Measurements from ENCODE around the gene ACTL10.

ACTL10 gene

GRCh38 chr20:33671573-33672288, 5.0 kb downstream of the ACTL10 start:
- no peak for TF ChIP-seq YY1 (IDR thresholded peaks at IDR 0.05; ENCODE audit: low read depth)
- TF ChIP-seq USF1 (IDR thresholded peaks at IDR 0.05): 0 out of 2 replicates have a peak, but pooled peaks have one; percentile 8
- no peak for TF ChIP-seq TEAD4 (IDR thresholded peaks at IDR 0.05)
- no peak for TF ChIP-seq NFIC (IDR thresholded peaks at IDR 0.05)
- no peak for TF ChIP-seq EGR1 (IDR thresholded peaks at IDR 0.05)
- no peak for TF ChIP-seq MAX (IDR thresholded peaks at IDR 0.05)
- TF ChIP-seq CEBPB (IDR thresholded peaks at IDR 0.05): no peak
- no peak for TF ChIP-seq REST (IDR thresholded peaks at IDR 0.05; ENCODE audit: low read depth)

- TF ChIP-seq YY1 (IDR thresholded peaks at IDR 0.05; ENCODE audit: low read depth): no peak
- 0 out of 2 replicates have a peak, but pooled peaks have one; percentile 14 for TF ChIP-seq TEAD4 (IDR thresholded peaks at IDR 0.05)
- TF ChIP-seq EP300 (IDR thresholded peaks at IDR 0.05; ENCODE audit: borderline replicate concordance): peak; percentile 77
- TF ChIP-seq RAD21 (IDR thresholded peaks at IDR 0.05; ENCODE audit: low read depth): peak; percentile 6; the same call in 1 of the 2 replicates
- TF ChIP-seq NFIC (IDR thresholded peaks at IDR 0.05): peak; percentile 82
- 0 out of 2 replicates have a peak, but pooled peaks have one; percentile 31 for TF ChIP-seq FOXM1 (IDR thresholded peaks at IDR 0.05; ENCODE audit: borderline replicate concordance, low read depth)
- TF ChIP-seq EGR1 (IDR thresholded peaks at IDR 0.05): no peak
- peak; percentile 90 for TF ChIP-seq TCF12 (IDR thresholded peaks at IDR 0.05; ENCODE audit: low read depth)
Measured at GRCh38 chr20:33672426-33673113, 5.8 kb downstream of the ACTL10 start.

GRCh38 chr20:33673114-33673409, 6.3 kb downstream of the ACTL10 start:
- TF ChIP-seq TCF12 (IDR thresholded peaks at IDR 0.05; ENCODE audit: low read depth) (no peak), FOXM1 (IDR thresholded peaks at IDR 0.05; ENCODE audit: borderline replicate concordance, low read depth) (no peak), TEAD4 (IDR thresholded peaks at IDR 0.05) (no peak), CEBPB (IDR thresholded peaks at IDR 0.05) (no peak), YY1 (IDR thresholded peaks at IDR 0.05; ENCODE audit: low read depth) (no peak)

GRCh38 chr20:33673410-33674293, 6.9 kb downstream of the ACTL10 start:
- TF ChIP-seq TEAD4 (IDR thresholded peaks at IDR 0.05) (no peak), EGR1 (IDR thresholded peaks at IDR 0.05) (0 out of 2 replicates have a peak, but pooled peaks have one; percentile 4), ZBTB7A (IDR thresholded peaks at IDR 0.05; ENCODE audit: low read depth) (peak; percentile 41; the same call in 1 of the 2 replicates), REST (IDR thresholded peaks at IDR 0.05; ENCODE audit: low read depth) (no peak), NFIC (IDR thresholded peaks at IDR 0.05) (no peak)

GRCh38 chr20:33674294-33675135, 7.8 kb downstream of the ACTL10 start, which contains the start of gene NECAB3:
NECAB3 (minus strand) TSS chr20:33674428; CDS start chr20:33674352, 76 bp downstream.
- no peak for TF ChIP-seq TAF1 (IDR thresholded peaks at IDR 0.05; ENCODE audit: low read depth)
- peak; percentile 19; the same call in 1 of the 2 replicates for TF ChIP-seq EP300 (IDR thresholded peaks at IDR 0.05; ENCODE audit: borderline replicate concordance)
- peak; percentile 38; the same call in 1 of the 2 replicates for TF ChIP-seq YY1 (IDR thresholded peaks at IDR 0.05; ENCODE audit: low read depth)
- TF ChIP-seq EGR1 (IDR thresholded peaks at IDR 0.05): no peak; the same call in 1 of the 2 replicates
- TF ChIP-seq ZBTB7A (IDR thresholded peaks at IDR 0.05; ENCODE audit: low read depth): no peak
- TF ChIP-seq MAX (IDR thresholded peaks at IDR 0.05): peak; percentile 70
- no peak for TF ChIP-seq FOXM1 (IDR thresholded peaks at IDR 0.05; ENCODE audit: borderline replicate concordance, low read depth)

Data from Ishikawa (cell line).